Suprapubic skin (tissue), 4 donors: ENCODE results near the gene PDHB.

Experiments
- CTCF ChIP-seq, 2 donors: fragments of 200-600 bp in 1 of 2; fragments of 450-650 bp in 1 of 2; sonication (generic) in 1 of 2; IDR thresholded peaks; one replicate each; pipeline ENCODE4 v1.5.1; 2016 to 2019; ENCODE audit warnings: antibody characterized with exemption in 2 of 2, mild to moderate bottlenecking in 1 of 2, moderate library complexity in 1 of 2
- POLR2A ChIP-seq, 2 donors: fragments of 450-650 bp; IDR thresholded peaks; one replicate each; pipeline ENCODE4 v1.6.1; 2017; ENCODE audit warnings: antibody characterized with exemption in 2 of 2, mild to moderate bottlenecking in 2 of 2, moderate library complexity in 2 of 2
- POLR2AphosphoS5 ChIP-seq, 3 donors: sonication (generic); formaldehyde crosslinking; IDR thresholded peaks; one replicate each; pipeline ENCODE4 v1.6.1; 2017; ENCODE audit warnings: antibody characterized with exemption in 3 of 3

- TF ChIP-seq CTCF (IDR thresholded peaks at IDR 0.05) (no peak), POLR2AphosphoS5 (IDR thresholded peaks at IDR 0.05) (no peak), POLR2A (IDR thresholded peaks at IDR 0.05) (no peak)
Observed at GRCh38 chr3:58403513-58404109, 30.0 kb downstream of the PDHB start.
